PC-9 (cell line): ENCODE data around the gene USP17L22.
"Not testable (repeated sequence)": the region's sequence is repeated elsewhere in the genome, so short reads cannot be mapped to it uniquely, and the experiment has no call there.

Source experiments
- EZH2 ChIP-seq: fragments of 200-600 bp; sonication (generic); IDR thresholded peaks from 2 replicates; pipeline ENCODE4 v1.8.0; 2017; ENCODE audit warnings: antibody characterized with exemption, low read depth
- TF ChIP-seq, protein P1 (sequence below): fragments of 200-600 bp; sonication (generic); conservative IDR thresholded peaks from 2 replicates; pipeline ENCODE4 v1.6.1; 2017; ENCODE audit warnings: mixed run types, antibody characterized with exemption, mild to moderate bottlenecking, moderate library complexity

DNA sequence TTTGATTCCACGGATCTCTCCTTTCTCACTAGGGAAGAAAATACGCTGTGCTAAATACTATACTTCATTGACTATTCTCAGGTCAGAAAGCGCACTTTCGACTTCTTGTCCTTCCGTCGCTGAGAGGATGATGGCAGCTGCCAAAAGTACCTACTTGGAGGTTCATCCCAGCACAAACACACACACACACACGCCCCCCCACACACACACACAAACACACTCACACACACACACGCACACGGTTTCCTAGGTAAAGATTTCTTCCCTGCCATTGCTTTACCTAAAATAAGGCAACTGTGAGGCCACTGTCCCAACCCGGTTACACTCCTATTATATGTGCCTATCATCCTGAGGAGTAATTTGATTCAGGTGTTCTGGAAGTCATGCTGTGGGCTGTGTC, 4.3 kb downstream of the USP17L22 start:
- TF ChIP-seq, protein P1, sequence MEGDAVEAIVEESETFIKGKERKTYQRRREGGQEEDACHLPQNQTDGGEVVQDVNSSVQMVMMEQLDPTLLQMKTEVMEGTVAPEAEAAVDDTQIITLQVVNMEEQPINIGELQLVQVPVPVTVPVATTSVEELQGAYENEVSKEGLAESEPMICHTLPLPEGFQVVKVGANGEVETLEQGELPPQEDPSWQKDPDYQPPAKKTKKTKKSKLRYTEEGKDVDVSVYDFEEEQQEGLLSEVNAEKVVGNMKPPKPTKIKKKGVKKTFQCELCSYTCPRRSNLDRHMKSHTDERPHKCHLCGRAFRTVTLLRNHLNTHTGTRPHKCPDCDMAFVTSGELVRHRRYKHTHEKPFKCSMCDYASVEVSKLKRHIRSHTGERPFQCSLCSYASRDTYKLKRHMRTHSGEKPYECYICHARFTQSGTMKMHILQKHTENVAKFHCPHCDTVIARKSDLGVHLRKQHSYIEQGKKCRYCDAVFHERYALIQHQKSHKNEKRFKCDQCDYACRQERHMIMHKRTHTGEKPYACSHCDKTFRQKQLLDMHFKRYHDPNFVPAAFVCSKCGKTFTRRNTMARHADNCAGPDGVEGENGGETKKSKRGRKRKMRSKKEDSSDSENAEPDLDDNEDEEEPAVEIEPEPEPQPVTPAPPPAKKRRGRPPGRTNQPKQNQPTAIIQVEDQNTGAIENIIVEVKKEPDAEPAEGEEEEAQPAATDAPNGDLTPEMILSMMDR = not testable (repeated sequence)
- TF ChIP-seq EZH2 = not testable (repeated sequence)
